PFSK-1 (cell line): ENCODE data around the gene CHD9NB.

ENCODE experiments used
- FOXP2 ChIP-seq: optimal IDR thresholded peaks from 2 replicates; pipeline ENCODE3; 2011; ENCODE audit warnings: borderline replicate concordance, control low read depth, inconsistent platforms; ENCODE audit not compliant: insufficient read depth; ENCODE audit errors: extremely low read length, extremely low read depth
- TF ChIP-seq, protein P1 (sequence below), 2 experiments: IDR thresholded peaks; 2 replicates each; pipeline versions ENCODE4 v1.6.1 to v1.8.0; 2011 to 2012; ENCODE audit warnings: low read depth in 2 of 2, low read length in 2 of 2, control low read depth in 1 of 2, inconsistent platforms in 1 of 2, mild to moderate bottlenecking in 1 of 2, moderate library complexity in 1 of 2; ENCODE audit not compliant: insufficient read depth in 1 of 2

- TF ChIP-seq, protein P1, sequence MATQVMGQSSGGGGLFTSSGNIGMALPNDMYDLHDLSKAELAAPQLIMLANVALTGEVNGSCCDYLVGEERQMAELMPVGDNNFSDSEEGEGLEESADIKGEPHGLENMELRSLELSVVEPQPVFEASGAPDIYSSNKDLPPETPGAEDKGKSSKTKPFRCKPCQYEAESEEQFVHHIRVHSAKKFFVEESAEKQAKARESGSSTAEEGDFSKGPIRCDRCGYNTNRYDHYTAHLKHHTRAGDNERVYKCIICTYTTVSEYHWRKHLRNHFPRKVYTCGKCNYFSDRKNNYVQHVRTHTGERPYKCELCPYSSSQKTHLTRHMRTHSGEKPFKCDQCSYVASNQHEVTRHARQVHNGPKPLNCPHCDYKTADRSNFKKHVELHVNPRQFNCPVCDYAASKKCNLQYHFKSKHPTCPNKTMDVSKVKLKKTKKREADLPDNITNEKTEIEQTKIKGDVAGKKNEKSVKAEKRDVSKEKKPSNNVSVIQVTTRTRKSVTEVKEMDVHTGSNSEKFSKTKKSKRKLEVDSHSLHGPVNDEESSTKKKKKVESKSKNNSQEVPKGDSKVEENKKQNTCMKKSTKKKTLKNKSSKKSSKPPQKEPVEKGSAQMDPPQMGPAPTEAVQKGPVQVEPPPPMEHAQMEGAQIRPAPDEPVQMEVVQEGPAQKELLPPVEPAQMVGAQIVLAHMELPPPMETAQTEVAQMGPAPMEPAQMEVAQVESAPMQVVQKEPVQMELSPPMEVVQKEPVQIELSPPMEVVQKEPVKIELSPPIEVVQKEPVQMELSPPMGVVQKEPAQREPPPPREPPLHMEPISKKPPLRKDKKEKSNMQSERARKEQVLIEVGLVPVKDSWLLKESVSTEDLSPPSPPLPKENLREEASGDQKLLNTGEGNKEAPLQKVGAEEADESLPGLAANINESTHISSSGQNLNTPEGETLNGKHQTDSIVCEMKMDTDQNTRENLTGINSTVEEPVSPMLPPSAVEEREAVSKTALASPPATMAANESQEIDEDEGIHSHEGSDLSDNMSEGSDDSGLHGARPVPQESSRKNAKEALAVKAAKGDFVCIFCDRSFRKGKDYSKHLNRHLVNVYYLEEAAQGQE (IDR thresholded peaks at IDR 0.05; ENCODE audit: insufficient read depth in 1 of 2, low read depth in 2 of 2, low read length in 2 of 2): no peak
- no peak for TF ChIP-seq FOXP2
Measured at GRCh38 chr16:53035176-53035942, 17.3 kb downstream of the CHD9NB start.
